HG03175 (cell line): ENCODE data around the gene CA10.

Source experiments
- ATAC-seq: cut with Tn5 transposase; IDR thresholded peaks from one replicate; pipeline ENCODE4 v1.9.1; 2021; ENCODE audit warnings: mild to moderate bottlenecking, moderate library complexity; ENCODE audit not compliant: unreplicated experiment

Gene CA10

GRCh38 chr17:51613255-51613654 lies 545.3 kb downstream of the CA10 start:
- ATAC-seq, result no peak

GRCh38 chr17:51612692-51613091 lies 545.8 kb downstream of the CA10 start:
- no peak for ATAC-seq

DNA sequence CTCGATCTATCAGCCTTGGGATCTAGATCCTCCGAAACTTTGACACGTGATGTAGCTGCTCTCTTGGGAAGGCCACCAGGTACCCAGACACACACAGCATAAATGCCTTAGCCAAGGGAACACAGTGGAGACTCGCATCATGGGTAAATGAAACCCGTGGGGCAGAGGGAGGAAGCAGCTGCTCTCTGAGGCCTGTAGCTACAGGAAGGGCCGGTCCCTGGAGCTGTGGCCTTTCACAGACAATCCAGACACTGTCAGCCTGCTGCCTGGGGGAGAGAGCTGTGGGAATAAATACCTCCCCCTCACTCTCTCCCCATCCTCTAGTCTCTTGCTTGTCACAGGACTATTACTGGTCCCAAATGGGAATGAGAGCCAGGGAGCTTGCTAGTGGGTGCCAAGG lies 546.9 kb downstream of the CA10 start:
- no peak for ATAC-seq

DNA sequence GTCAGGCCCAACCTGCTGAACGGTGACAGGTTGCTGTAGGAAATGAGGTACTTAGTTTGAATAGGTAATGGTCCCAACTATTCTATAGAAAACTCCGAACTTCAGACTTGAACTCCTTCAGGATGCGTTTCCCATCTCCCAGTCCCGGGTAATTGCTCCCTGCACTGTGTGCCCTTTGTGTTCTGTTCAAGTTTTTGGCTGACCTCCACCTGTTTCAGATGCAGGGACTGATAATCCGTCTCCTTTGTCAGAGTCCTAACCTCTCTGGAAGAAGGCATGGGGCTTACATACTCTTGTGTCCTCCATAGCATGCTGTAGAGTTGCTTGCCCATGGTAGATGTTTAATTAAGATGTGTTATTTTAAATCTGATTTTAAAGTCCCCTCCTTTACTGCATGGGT lies 547.7 kb downstream of the CA10 start:
- ATAC-seq, result no peak

DNA sequence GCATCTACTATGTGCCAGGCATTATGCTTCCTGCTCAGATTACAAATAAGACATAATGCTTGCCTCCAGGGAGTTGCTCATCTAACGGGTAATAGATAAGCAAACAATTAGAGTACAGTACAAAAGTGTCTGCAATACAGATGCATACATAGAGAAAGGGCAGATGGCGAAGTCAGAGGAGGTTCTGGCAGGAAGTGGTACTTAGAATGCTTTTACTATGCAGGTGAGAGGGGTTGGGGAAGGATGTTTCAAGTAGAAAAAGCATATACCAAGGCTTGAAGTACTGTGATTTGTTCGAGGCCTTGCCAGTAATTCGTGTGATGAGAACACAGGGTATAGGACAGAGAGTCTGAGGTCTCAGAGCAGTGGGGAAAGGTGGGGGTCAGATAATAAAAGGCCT lies 548.4 kb downstream of the CA10 start:
- no peak for ATAC-seq

DNA sequence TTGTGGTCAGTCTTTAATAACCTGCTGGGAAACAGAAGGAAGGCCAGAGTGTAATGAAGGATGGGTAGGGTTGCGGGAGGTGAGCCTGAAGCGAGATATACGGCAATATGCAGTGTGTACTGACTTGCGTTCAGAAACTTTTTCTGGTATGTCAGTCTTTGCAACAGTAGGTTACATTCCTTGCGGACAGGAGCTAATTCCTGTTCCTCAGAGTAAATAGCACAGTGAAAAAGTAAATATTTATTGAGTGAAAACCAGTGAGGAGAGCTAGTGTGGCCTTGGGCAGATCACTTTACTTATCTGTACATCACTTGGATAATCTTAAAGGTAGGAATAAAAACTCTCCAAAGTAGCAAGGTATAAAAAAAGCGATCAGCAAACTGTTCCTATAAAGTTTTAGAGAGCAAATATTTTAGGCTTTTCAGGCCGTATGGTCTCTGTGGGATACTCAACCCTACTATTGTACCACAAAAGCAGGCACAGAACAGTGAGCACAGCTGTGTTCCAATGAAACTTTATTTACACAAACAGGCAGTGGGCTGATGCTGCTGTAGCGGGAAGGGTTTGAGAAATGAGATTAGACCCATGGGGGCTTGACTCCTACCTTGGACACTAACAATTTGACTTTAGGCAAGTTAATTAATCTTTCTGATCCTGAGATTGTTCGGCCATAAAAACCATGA lies 550.1 kb downstream of the CA10 start:
- ATAC-seq, result no peak

GRCh38 chr17:51607512-51607911 lies 551.0 kb downstream of the CA10 start:
- no peak for ATAC-seq

DNA sequence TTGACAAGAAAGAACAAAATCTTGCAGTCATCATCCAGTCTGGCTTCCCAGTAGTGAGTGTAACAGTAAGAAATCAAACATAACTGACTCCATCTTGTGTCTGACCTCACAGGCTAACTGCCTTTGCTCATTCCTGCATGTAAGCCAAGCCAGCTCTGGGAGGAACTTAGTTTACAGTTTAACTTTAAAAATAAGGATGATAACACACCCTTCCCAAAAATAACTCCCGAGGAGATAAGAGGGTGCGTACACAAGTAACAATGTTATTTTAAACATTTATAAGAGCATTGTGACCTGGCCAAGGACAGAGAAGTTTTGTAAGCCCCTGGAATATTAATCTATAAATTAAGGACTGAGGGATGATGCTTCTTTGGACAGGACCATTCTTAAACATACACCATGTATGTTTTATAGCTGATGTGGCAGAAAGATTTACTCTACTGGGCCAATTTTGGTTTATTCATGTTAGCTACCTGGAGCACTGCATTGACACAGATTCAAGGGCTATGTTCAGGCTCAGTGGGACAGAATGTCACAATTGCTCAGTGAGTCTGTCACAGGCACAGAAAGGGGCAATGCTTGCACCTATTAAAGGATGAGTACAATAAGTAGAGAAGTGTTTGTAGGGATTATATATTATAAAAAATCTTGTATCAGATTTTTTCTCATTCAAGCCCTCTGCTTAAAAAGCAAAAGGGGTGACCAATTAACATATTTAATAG lies 554.1 kb downstream of the CA10 start:
- no peak for ATAC-seq

GRCh38 chr17:51601622-51602261 lies 556.8 kb downstream of the CA10 start:
- no peak for ATAC-seq

DNA sequence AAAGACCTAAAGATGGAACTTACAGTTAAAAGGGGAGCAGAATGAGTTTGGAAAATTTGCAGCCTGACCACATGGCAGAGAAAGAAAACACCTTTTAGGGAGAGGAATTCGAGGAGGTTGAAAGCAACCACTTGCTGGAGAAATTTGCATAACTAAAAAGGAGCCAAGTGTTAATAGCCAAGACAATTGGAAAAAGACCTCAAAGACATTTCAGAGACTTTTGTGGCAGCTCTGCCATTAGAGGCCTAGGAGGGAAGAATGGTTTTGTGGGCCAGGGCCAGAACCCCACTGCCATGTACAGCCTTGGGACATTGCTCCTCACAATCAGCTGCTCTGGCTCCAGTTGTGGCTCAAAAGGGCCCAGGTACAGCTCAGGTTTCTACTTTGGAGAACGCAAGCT lies 559.7 kb downstream of the CA10 start:
- ATAC-seq, result no peak

DNA sequence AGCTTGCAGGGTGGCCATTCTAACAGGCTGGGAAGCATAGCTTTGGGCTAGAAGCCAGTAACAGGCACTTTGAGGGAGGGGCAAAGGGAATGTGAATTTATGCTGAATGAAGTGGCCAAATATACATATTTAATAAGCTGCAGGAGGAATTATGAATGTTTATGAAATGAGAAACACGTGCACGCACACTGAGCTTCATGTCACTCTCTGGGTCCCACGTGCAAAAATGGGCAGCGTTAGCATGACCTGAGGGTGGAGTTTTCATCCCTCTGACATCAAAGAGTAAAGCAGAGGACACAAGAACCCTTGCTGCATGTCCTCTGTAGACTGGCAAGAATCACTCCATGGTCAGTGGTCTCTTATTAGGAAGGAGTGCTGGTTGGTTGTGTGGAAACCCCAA lies 561.2 kb downstream of the CA10 start:
- ATAC-seq, result no peak

GRCh38 chr17:51595826-51596398 lies 562.6 kb downstream of the CA10 start:
- no peak for ATAC-seq

DNA sequence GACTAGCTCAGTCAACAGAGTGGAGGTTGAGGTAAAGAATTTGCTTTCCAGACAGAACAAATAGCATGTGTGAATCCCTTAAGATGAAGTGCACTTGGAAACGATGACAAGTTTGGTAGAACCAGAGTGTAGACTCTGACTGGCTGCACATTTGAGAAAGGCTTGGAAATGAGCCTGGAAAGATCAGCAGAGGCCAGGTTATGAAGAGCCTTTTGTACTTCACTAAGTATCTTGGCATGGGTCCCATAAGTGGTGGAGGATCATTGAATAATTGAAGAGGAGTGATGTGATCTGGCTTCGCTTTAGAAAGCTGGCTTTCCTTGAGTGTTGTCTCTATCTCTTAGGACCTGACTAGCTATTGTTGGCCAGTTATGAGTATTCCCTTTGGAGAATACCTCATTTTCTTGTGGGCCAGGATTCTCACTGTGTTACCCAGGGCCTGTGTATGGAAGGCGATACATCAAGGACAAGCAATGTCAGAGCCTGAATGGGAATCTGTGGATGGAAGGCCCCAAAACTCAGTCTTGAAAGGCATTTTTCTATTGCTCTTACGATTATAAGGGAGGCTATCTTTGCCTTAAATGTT lies 568.4 kb downstream of the CA10 start:
- ATAC-seq, result no peak

GRCh38 chr17:51588063-51588462 lies 570.5 kb downstream of the CA10 start:
- ATAC-seq, result no peak

- ATAC-seq, result no peak
Measured at GRCh38 chr17:51587516-51587915, 571.0 kb downstream of the CA10 start.

- ATAC-seq, result no peak
Measured at GRCh38 chr17:51585514-51586104, 572.9 kb downstream of the CA10 start.

- ATAC-seq, result no peak
Measured at GRCh38 chr17:51580869-51581268, 577.6 kb downstream of the CA10 start.
